Testis (tissue), 2 donors: ENCODE measurements around the gene SBNO2.

Source experiments
- CTCF ChIP-seq, 3 experiments: fragments of 450-650 bp in 2 of 3; fragments of 200-600 bp in 1 of 3; sonication (generic) in 1 of 3; IDR thresholded peaks; one replicate each; pipeline ENCODE4 v1.5.1; 2016 to 2019; ENCODE audit warnings: antibody characterized with exemption in 3 of 3, mild to moderate bottlenecking in 2 of 3, moderate library complexity in 1 of 3
- POLR2A ChIP-seq: fragments of 450-650 bp; IDR thresholded peaks from one replicate; pipeline ENCODE4 v1.6.1; 2017; ENCODE audit warnings: antibody characterized with exemption, mild to moderate bottlenecking, moderate library complexity

- TF ChIP-seq CTCF (IDR thresholded peaks at IDR 0.05) (no peak), POLR2A (no peak)
Observed at GRCh38 chr19:1122021-1122971, 51.8 kb downstream of the SBNO2 start.
